Dermis blood vessel endothelial cell (primary cell): ENCODE results near the gene CLIC1. TPM values are rescaled to one million over a fixed set of nuclear protein-coding genes. Genes with fewer than 3 reads are reported as not detected.

Experiments
- DNase-seq: peaks from one replicate; pipeline ENCODE4 v3.0.0; 2010
- total RNA-seq: library from RNA; depleted of rRNA; stranded (reverse); fragments of >200 nt; gene quantifications from 2 replicates; pipeline ENCODE4 v1.2.3, GENCODE V29; 2014

The CLIC1 gene
- total RNA-seq, 1 donor from 2014 or later = 615 TPM

DNA sequence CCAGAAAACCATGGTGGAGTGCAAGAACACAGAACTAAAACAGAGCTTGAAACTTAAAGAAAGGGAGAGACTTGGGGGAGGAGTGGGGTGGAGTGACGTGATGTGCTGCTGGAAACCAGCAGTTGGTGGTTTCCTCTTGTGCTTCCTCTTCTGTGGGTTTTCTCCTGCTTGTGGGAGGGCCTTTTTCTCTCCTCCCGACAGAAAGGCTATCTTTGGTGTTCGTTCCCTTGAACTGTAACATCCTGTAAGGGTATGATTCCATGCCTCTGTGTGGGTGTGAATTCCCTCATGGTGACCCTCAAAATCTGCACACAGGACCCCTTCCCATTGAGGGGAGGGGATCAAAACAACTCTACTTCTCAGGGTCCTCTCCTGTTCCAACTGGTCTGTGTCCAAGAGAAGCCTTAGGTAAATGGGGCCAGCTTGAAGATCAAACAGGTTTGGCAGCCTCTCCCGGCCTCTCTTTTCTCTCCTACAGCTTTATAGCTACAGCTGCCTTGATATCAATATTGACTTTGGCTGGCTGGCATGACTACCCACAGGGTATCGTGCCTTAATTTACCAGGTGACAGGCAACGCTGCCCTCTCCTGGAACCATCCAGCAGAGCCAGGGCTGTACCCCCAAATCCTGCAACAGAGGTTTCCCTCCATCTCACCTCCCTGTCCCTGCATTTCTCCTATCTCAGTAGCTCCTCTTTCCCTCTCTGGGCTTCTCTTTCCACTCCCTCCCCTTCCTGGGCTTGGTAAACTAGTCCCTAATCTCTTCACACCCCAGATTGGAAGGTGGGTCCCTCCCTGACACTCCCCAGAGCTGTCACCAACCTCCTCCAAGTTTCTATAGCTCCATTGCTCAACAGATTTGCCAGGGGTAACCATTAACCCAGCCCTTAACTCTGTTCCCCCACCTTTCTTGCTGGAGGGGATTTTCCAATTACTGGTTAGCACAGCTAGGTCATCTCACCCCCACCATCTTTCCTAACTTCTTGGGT is 2.0 kb upstream of the CLIC1 start:
- DNase-seq = peak; percentile 95

GRCh38 chr6:31737315-31737990 is 1.1 kb upstream of the CLIC1 start:
- peak; percentile 84 for DNase-seq

GRCh38 chr6:31736768-31737314 is 511 bp upstream of the CLIC1 start:
- peak; percentile 23 for DNase-seq

GRCh38 chr6:31734821-31735406 is 1.4 kb downstream of the CLIC1 start:
- peak; percentile 88 for DNase-seq

DNA sequence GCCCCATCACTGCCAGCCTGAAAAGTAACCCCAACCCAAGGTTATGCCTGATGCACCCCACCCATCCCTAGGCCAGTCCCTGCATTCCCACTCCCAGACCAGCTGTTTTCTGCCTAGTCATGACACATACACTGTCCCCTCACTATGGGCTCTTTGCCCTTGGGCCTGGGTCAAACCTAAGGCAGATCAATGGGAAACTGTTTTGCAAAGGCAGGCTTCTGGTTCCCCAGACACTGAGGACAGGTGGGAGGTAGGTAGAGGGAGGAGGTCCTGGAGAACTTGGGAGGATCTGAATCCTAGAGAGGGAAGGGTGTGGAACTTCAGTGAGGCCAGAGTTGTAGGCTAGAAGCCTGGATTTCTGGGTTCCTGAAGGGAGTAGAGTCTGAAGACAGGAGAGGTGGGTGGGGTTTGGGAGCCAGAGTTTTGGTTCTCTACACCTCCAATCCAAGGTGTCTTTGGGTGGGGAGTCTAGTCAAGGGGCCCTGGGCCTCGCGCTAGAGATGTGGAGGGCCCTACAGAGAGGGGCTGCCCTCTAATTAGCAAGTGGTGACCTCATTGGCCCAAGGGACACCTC is 2.0 kb downstream of the CLIC1 start:
- no peak for DNase-seq

- no peak for DNase-seq
Measured at GRCh38 chr6:31733734-31734133, 2.6 kb downstream of the CLIC1 start.

- no peak for DNase-seq
Measured at GRCh38 chr6:31732029-31732428, 4.3 kb downstream of the CLIC1 start.

DNA sequence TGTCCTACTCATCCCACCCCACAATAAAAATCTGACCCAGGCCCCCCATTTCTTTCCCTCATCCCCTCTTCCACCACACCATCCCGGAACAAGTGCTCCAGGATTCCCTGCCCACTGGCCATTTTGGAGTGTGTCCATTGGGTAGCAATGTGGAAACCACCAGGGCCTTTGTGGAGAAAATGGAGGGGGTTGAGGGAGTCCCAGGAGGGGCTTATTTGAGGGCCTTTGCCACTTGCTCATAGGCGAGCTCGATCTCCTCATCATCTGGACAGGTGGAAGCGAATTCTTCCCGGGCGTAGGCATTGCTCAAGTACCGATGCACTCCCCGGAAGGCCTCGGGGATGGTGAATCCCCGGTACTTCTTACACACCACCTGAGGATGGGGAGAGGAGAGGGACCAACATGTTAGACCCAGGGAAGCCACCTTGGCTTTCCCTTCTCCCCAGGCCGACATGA is 5.7 kb downstream of the CLIC1 start:
- DNase-seq = no peak

DNA sequence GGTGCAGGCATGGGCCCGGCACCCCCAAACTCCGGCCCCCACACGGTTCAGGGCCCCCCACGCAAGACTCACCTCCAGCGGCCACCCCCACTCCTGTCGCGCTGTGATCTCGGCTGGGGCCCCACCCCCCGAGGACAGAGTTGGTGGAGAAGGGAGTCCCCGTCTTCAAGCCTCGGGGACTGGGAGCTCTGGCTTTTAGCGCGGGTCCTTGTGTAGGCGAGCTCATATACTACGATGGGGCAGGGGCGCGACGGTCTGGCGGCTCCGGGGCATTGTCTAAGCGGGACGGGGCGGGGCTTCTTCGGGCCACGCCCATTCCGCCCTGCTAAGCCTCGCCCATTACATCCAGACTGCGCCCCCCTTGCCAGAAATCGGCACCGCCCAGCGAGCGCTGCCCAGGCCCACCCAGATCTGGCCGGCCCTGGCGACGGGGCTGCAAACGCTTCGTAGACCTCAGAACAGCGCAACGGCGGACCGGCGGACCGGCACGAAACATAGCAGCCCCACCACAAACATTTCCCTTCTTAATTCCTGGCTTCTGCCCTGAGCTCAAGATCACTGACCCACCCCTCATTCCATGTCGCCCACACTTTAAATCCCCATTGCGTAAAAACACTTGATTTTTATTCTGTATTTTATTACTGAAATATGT is 6.2 kb downstream of the CLIC1 start:
- peak; percentile 95 for DNase-seq

DNA sequence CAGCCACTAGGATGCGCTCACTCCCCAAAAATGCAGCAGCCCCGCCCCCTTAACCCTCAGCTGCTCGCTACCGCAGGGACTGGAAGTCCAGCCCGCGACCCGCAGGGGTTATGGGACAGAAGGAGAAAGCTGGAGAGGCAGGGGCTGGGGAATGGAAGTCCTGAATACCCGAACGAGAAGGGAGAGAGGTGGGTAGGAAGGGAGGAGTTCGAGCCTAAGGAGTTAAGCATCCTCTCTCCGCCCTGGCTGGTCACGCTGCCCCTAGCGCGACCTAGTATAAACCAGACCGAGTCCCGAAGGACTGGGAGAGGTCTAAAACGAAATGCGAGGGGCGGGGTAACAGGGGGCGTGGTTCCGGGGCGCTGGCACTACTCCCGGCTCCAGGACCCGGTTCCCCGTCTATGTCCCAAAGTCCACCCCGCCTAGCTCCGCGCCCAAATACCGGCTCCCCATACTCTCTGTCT is 6.8 kb downstream of the CLIC1 start:
- peak; percentile 93 for DNase-seq

- no peak for DNase-seq
Measured at GRCh38 chr6:31728767-31729514, 7.4 kb downstream of the CLIC1 start, which contains the start of gene DDAH2. DDAH2 (minus strand) TSS chr6:31729299; CDS start chr6:31729161, 138 bp downstream.

DNA sequence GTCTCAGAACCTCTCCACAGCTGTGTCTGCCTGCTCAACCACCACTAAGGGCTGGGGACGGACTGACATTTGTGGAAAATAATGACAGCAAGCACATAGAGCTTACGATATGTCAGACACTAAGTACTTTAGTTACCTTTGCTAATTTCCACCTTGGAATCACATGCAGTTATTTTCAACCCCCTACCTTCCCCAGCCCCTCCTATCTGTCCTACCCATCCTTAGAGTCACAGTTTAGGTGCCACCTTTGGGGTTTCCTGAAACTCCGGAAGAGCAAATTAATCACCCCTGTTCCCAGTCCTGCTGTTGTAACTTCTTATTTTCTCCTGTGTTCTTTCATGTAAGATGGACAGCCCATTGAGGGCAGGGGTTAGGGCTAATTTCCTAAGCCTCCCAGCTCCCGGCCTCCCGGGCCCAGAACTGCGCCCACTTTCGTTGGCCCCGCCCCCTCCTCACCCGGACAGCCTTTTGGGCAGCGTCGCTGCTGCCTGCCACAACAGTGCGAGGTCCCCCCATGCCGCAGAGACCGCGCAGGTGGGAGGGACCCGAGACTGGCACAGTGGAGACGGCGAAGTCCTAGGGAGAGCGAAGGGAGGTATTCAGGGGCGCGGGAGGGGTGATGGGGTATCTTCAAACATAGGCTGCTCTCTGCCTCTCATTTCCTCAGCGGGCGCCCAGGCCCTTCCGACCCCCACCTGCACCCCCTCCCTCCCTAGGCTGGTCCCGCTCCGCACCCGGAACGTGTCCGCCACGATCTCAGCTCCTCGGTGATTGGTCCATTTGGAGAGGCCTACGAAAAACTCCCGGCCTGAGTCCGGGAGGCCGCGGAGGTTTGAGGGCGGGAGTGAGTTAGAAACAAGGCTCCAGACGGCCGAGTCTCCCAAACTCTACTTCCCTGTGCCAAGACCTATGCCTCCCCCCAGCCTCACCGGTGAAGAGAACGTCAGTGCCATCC is 8.3 kb downstream of the CLIC1 start:
- DNase-seq = no peak

GRCh38 chr6:31727034-31727716 is 9.2 kb downstream of the CLIC1 start:
- no peak for DNase-seq

- peak; percentile 62 for DNase-seq
Measured at GRCh38 chr6:31725502-31726350, 10.6 kb downstream of the CLIC1 start.

DNA sequence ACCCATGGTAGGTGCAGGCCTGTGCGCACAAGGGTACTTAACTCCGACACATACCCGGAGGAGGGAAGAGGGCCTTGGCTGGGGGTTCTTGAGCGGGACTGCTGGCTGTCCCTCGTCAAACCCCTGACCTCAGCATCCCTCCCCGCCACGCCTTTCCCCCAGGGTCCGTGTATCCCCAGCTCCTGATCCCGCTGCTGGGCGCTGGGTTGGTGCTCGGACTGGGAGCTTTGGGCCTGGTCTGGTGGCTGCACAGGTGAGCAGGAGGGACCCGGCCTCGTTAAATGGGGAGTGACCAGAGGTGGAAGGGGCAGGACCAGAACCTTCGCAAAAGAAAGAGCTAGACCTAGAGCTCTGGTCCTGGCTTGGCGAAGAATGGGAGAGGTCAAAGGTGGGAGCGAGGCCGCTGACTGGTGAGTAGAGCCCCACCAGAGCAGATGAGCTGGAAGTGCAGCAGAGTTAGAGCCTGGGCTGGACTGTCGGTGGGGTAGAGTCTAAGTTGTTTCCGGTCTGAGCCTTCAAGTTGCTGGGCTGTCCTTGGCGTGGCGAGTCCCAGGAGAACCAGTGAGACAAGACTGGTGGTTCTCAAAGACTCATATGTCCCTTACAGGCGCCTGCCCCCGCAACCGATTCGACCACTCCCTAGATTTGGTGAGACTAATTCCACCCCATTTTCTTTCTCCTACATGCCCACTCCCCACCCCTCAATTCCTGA is 12.2 kb downstream of the CLIC1 start:
- no peak for DNase-seq

GRCh38 chr6:31723245-31723979 is 12.9 kb downstream of the CLIC1 start, which contains the start of gene MPIG6B:
MPIG6B (plus strand) TSS chr6:31723373; CDS start chr6:31723384, 11 bp downstream.
- no peak for DNase-seq

GRCh38 chr6:31722173-31722572 is 14.2 kb downstream of the CLIC1 start:
- no peak for DNase-seq
